Heart left ventricle (tissue), 16 donors: ENCODE results near the gene SLFN12L. TPM values are rescaled to one million over a fixed set of nuclear protein-coding genes. Genes with fewer than 3 reads are reported as not detected.
A peak's percentile ranks its signal among the peaks of the same experiment; 100 is the strongest.

ENCODE experiments used
- ATAC-seq, 4 donors: fragments of 200-7000 bp; cut with Tn5 transposase; one replicate each; pipeline ENCODE4 v1.9.1; 2020 to 2022; ENCODE audit warnings: moderate library complexity in 4 of 4, mild to moderate bottlenecking in 3 of 4, moderate number of reproducible peaks in 1 of 4
- DNase-seq, 5 donors: peaks; one replicate each; pipeline ENCODE4 v3.0.0-alpha.2; 2020
- H3K27ac ChIP-seq, 12 donors: fragments of 200-600 bp; sonication (generic) in 4 of 12; one replicate each; pipeline versions ENCODE4 v1.5.0 to v1.8.0; 2016 to 2022; ENCODE audit warnings: mild to moderate bottlenecking in 2 of 12
- H3K27me3 ChIP-seq, 9 donors: fragments of 200-600 bp; sonication (generic) in 2 of 9; one replicate each; pipeline versions ENCODE4 v1.5.1 to v1.8.0; 2016 to 2022; ENCODE audit warnings: mild to moderate bottlenecking in 3 of 9
- H3K36me3 ChIP-seq, 9 donors: fragments of 200-600 bp; sonication (generic) in 2 of 9; one replicate each; pipeline versions ENCODE4 v1.5.0 to v1.8.0; 2018 to 2022; ENCODE audit warnings: mild to moderate bottlenecking in 2 of 9
- H3K4me1 ChIP-seq, 12 donors: fragments of 200-600 bp; sonication (generic) in 4 of 12; one replicate each; pipeline versions ENCODE4 v1.5.0 to v1.8.0; 2016 to 2022; ENCODE audit warnings: mild to moderate bottlenecking in 3 of 12
- H3K4me3 ChIP-seq, 12 donors: fragments of 200-600 bp; sonication (generic) in 4 of 12; one replicate each; pipeline versions ENCODE4 v1.5.0 to v1.8.0; 2017 to 2022; ENCODE audit warnings: mild to moderate bottlenecking in 9 of 12, moderate library complexity in 4 of 12
- H3K9me3 ChIP-seq, 12 donors: fragments of 200-600 bp; sonication (generic) in 4 of 12; one replicate each; pipeline versions ENCODE4 v1.5.0 to v1.8.0; 2016 to 2022; ENCODE audit warnings: mild to moderate bottlenecking in 1 of 12
- CTCF ChIP-seq, 12 donors: fragments of 200-600 bp; sonication (generic) in 4 of 12; IDR thresholded peaks; one replicate each; pipeline versions ENCODE4 v1.5.0 to v1.8.0; 2018 to 2022; ENCODE audit warnings: antibody characterized with exemption in 12 of 12, mild to moderate bottlenecking in 5 of 12
- POLR2A ChIP-seq, 2 donors: fragments of 450-650 bp; IDR thresholded peaks; one replicate each; pipeline ENCODE4 v1.6.1; 2017; ENCODE audit warnings: antibody characterized with exemption in 2 of 2, mild to moderate bottlenecking in 2 of 2, moderate library complexity in 2 of 2
- WGBS, 4 donors: extraction: QIAGEN DNeasy Blood & Tissue Kit in 2 of 4; methylation state at CpG; one replicate each; pipeline versions ENCODE4 v1.1.5 to v1.1.7; 2013 to 2018; 5-methylcytosine and 5-hydroxymethylcytosine counted together
- intact Hi-C, 10 donors: fragments of 100-400 bp; cut with DNase I; formaldehyde crosslinking; loops; one replicate each; pipeline versions ENCODE4 v1.11.1 to v1.14.2; 2022
- polyA plus RNA-seq, 2 donors: library from polyadenylated mRNA; stranded (reverse); fragments of 200-250 nt; gene quantifications; one replicate each; pipeline ENCODE4 v1.2.3, GENCODE V29; 2013
- total RNA-seq, 9 donors: library from RNA; depleted of rRNA in 2 of 9; stranded (reverse); fragments of >200 nt in 2 of 9; fragmentation: NEBNext Ultra II Directional in 3 of 9; extraction: Animal tissue kit (Norgen Biotek cat#: 25700) in 3 of 9; gene quantifications; one replicate each; pipeline versions ENCODE4 v1.1.0 to v1.2.4, GENCODE V29; 2016 to 2023
- donor health status: ischemic (EF 13 %, LVEDD 7.1; RV severe dilation, severe dysfunction).
- donor health status: healthy with polysubstance abuse.
- donor health status: DM: no; HTN: yes; CAD: no.
- donor health status: DM: no; HTN: no; CAD: no.
- donor health status: ischemic (EF 25% LVEDD 6.9; RV normal size, moderate dysfunction).
- donor health status: ischemic (EF 25% LVEDD 5.7; RV mildly dilated, moderate dysfunction).
- donor health status: healthy.
- donor health status: DM: yes; HTN: yes; CAD: no.
- donor health status: ischemic (EF 35%, LVEDD 5.7; RV mildly dilated, moderate dysfunction).
- donor health status: nonischemic (EF 11% LVEDD 7.7; RV severe dilation, severe dysfunction).
- donor health status: DM: yes; HTN: yes; CAD: no.
- donor health status: PGD.
- donor health status: ischemic (EF 29% LVEDD 5.4; RV normal size, mild dysfunction).
- donor health status: nonischemic (EF 23%, LVEDD 6.1; RV moderate dilation, normal function).

SLFN12L gene
- total and polyA plus RNA-seq, 11 donors, result 0.14 to 7.3 (median 0.60) TPM

GRCh38 chr17:35499548-35499947 is 37.9 kb downstream of the SLFN12L start:
- TF ChIP-seq CTCF (IDR thresholded peaks at IDR 0.05), result no peak
- TF ChIP-seq POLR2A (IDR thresholded peaks at IDR 0.05), result no peak
- Histone ChIP-seq H3K9me3 (no peaks in the 10 kb centered on the region), H3K27me3 (peaks cover 21 to 69% (median 47%) of the 10 kb centered on the region in 9 donors), H3K4me1 (peaks cover 0 to 30% (median 1%) of the 10 kb centered on the region in 12 donors), H3K4me3 (no peak overlapping the region), H3K36me3 (no peaks in the 10 kb centered on the region), H3K27ac (no peak overlapping the region)
- no peak for ATAC-seq
- intact Hi-C loops, result no loop called here
- 49 to 91% (median 78%) methylated on average over 2 of the region's 2 CpGs for WGBS, 4 donors
- DNase-seq, result no peak

GRCh38 chr17:35498448-35499178 is 38.9 kb downstream of the SLFN12L start:
- Histone ChIP-seq H3K27me3 (peaks cover 21 to 78% (median 55%) of the 10 kb centered on the region in 9 donors), H3K27ac (no peak overlapping the region), H3K9me3 (no peaks in the 10 kb centered on the region), H3K4me1 (peaks cover 0 to 30% (median 1%) of the 10 kb centered on the region in 12 donors), H3K36me3 (no peaks in the 10 kb centered on the region), H3K4me3 (peak overlapping the region in 7 of 12 donors; percentile 12 to 37 (median 20))
- no peak for TF ChIP-seq CTCF (IDR thresholded peaks at IDR 0.05)
- no peak for TF ChIP-seq POLR2A (IDR thresholded peaks at IDR 0.05)
- intact Hi-C loops, result no loop called here
- 24 to 38% (median 28%) methylated on average over 12 of the region's 12 CpGs for WGBS, 4 donors
- peak in 1 of 4 donors; percentile 43 for ATAC-seq
- DNase-seq, result no peak

- TF ChIP-seq CTCF (IDR thresholded peaks at IDR 0.05), result no peak
- no peak for TF ChIP-seq POLR2A (IDR thresholded peaks at IDR 0.05)
- Histone ChIP-seq H3K9me3 (no peaks in the 10 kb centered on the region), H3K27me3 (peaks cover 21 to 90% (median 68%) of the 10 kb centered on the region in 9 donors), H3K4me1 (peaks cover 0 to 30% (median 1%) of the 10 kb centered on the region in 12 donors), H3K4me3 (peak overlapping the region in 5 of 12 donors; percentile 2 to 10 (median 3)), H3K36me3 (no peaks in the 10 kb centered on the region), H3K27ac (no peak overlapping the region)
- WGBS, 4 donors, result 19 to 32% (median 29%) methylated on average over 30 of the region's 30 CpGs
- ATAC-seq, result no peak
- intact Hi-C loops, result no loop called here
- no peak for DNase-seq
Observed at GRCh38 chr17:35496451-35497290, 40.8 kb downstream of the SLFN12L start.

GRCh38 chr17:35493040-35493439 is 44.4 kb downstream of the SLFN12L start:
- 11 to 39% (median 13%) methylated on average over 2 of the region's 2 CpGs for WGBS, 4 donors
- peaks cover 0 to 35% (median 4%) of the 10 kb centered on the region in 12 donors for H3K4me1 ChIP-seq
- ATAC-seq (no peak), DNase-seq (no peak)
- TF ChIP-seq POLR2A (IDR thresholded peaks at IDR 0.05) (no peak), CTCF (IDR thresholded peaks at IDR 0.05) (no peak)
- H3K4me3 ChIP-seq, result no peak overlapping the region
- no peaks in the 10 kb centered on the region for H3K36me3 ChIP-seq
- intact Hi-C loops, result no loop called here
- no peaks in the 10 kb centered on the region for H3K9me3 ChIP-seq
- peaks cover 24 to 99% (median 88%) of the 10 kb centered on the region in 9 donors for H3K27me3 ChIP-seq
- no peak overlapping the region for H3K27ac ChIP-seq
